Measurements from ENCODE around the gene S100A11. TPM values are rescaled to one million over a fixed set of nuclear protein-coding genes. Genes with fewer than 3 reads are reported as not detected.

S100A11 gene
- total and polyA plus RNA-seq, 9 donors, result 60.2 to 449 (median 154) TPM

GRCh38 chr1:152034654-152035538 is 1.9 kb downstream of the S100A11 start:
- Histone ChIP-seq H3K4me1 (ENCODE audit: insufficient read depth) (peaks cover 3% of the 10 kb centered on the region), H3K9me3 (no peaks in the 10 kb centered on the region), H3K36me3 (no peaks in the 10 kb centered on the region), H3K27me3 (no peaks in the 10 kb centered on the region), H3K27ac (peak overlapping the region in 1 of 2 donors; percentile 85), H3K4me3 (peak overlapping the region; percentile 63)
- 33 to 37% (median 36%) methylated on average over 8 of the region's 8 CpGs for WGBS, 3 donors
- intact Hi-C loops (cut with DNase I), result no loop called here
- peak in 1 of 3 donors; percentile 16 for TF ChIP-seq CTCF (IDR thresholded peaks at IDR 0.05)
- TF ChIP-seq POLR2A (IDR thresholded peaks at IDR 0.05), result no peak
- DNase-seq, result peak in 2 of 5 donors; percentile 31 to 52

- no peak overlapping the region for H3K27ac ChIP-seq
- no peak for DNase-seq
- 63 to 83% (median 80%) methylated on average over 1 of the region's 1 CpG for WGBS, 3 donors
- H3K4me3 ChIP-seq, result no peak overlapping the region
- H3K27me3 ChIP-seq, result no peaks in the 10 kb centered on the region
- no peaks in the 10 kb centered on the region for H3K36me3 ChIP-seq
- intact Hi-C loops (cut with DNase I), result no loop called here
- no peaks in the 10 kb centered on the region for H3K9me3 ChIP-seq
- TF ChIP-seq EP300 (IDR thresholded peaks at IDR 0.05) (no peak), POLR2A (IDR thresholded peaks at IDR 0.05) (no peak), CTCF (IDR thresholded peaks at IDR 0.05) (no peak)
- peaks cover 3% of the 10 kb centered on the region for H3K4me1 ChIP-seq (ENCODE audit: insufficient read depth)
Measured at GRCh38 chr1:152034324-152034653, 2.5 kb downstream of the S100A11 start.

- no peak for TF ChIP-seq POLR2A (IDR thresholded peaks at IDR 0.05)
- TF ChIP-seq EP300 (IDR thresholded peaks at IDR 0.05), result no peak
- TF ChIP-seq CTCF (IDR thresholded peaks at IDR 0.05), result no peak
- Histone ChIP-seq H3K27ac (no peak overlapping the region), H3K36me3 (no peaks in the 10 kb centered on the region), H3K9me3 (no peaks in the 10 kb centered on the region), H3K27me3 (no peaks in the 10 kb centered on the region), H3K4me1 (ENCODE audit: insufficient read depth) (peaks cover 3% of the 10 kb centered on the region), H3K4me3 (no peak overlapping the region)
- no peak for DNase-seq
- WGBS, 3 donors, result 79 to 86% (median 84%) methylated on average over 4 of the region's 4 CpGs
- intact Hi-C loops (cut with DNase I), result loop anchor here in 1 of 4 donors (10.0 kb wide), 1 partner anchor 65 kb away; no protein-coding TSS in a partner anchor
Measured at GRCh38 chr1:152029929-152030211, 6.9 kb downstream of the S100A11 start.

- Histone ChIP-seq H3K4me3 (no peak overlapping the region), H3K27me3 (no peaks in the 10 kb centered on the region), H3K36me3 (no peaks in the 10 kb centered on the region), H3K4me1 (ENCODE audit: insufficient read depth) (no peaks in the 10 kb centered on the region), H3K9me3 (no peaks in the 10 kb centered on the region), H3K27ac (no peak overlapping the region)
- no peak for TF ChIP-seq POLR2A (IDR thresholded peaks at IDR 0.05)
- TF ChIP-seq EP300 (IDR thresholded peaks at IDR 0.05), result no peak
- TF ChIP-seq CTCF (IDR thresholded peaks at IDR 0.05), result no peak
- no peak for DNase-seq
- 82 to 86% (median 86%) methylated on average over 8 of the region's 8 CpGs for WGBS, 3 donors
- intact Hi-C loops (cut with DNase I), result loop anchor here in 1 of 4 donors (10.0 kb wide), 1 partner anchor 65 kb away; no protein-coding TSS in a partner anchor
Measured at GRCh38 chr1:152029144-152029928, 7.5 kb downstream of the S100A11 start.

All from ovary (tissue), 9 donors.